Sigmoid colon (tissue), 4 donors: ENCODE data around the gene TMEM184B.

ENCODE experiments used
- CTCF ChIP-seq, 4 experiments: fragments of 450-650 bp in 3 of 4; fragments of 200-600 bp in 1 of 4; IDR thresholded peaks; one replicate each; pipeline ENCODE4 v1.5.1; 2016 to 2019; ENCODE audit warnings: antibody characterized with exemption in 4 of 4, mild to moderate bottlenecking in 3 of 4, moderate library complexity in 2 of 4
- POLR2AphosphoS5 ChIP-seq, 4 donors: sonication (generic); formaldehyde crosslinking; IDR thresholded peaks; one replicate each; pipeline ENCODE4 v1.6.1; 2017; ENCODE audit warnings: antibody characterized with exemption in 4 of 4

- TF ChIP-seq CTCF (IDR thresholded peaks at IDR 0.05), result no peak
- TF ChIP-seq POLR2AphosphoS5 (IDR thresholded peaks at IDR 0.05), result peak in 2 of 4 donors; percentile 17 to 58
These were observed 13.9 kb downstream of the TMEM184B start for GRCh38 chr22:38258895-38259294.
